ENCODE measurements around the gene DBP. TPM values are rescaled to one million over a fixed set of nuclear protein-coding genes. Genes with fewer than 3 reads are reported as not detected.
A peak's percentile ranks its signal among the peaks of the same experiment; 100 is the strongest.

The DBP gene
- total RNA-seq, 1 experiment from 2014 or later, result 12.0 TPM

- TF ChIP-seq SP1 (CRISPR knock-in tag; conservative IDR thresholded peaks at IDR 0.05) (peak; percentile 88), ARID4B (CRISPR knock-in tag; IDR thresholded peaks at IDR 0.05; ENCODE audit: borderline replicate concordance) (0 out of 2 replicates have a peak, but pooled peaks have one; percentile 28), NR1H2 (CRISPR knock-in tag; IDR thresholded peaks at IDR 0.05) (no peak), GABPB1 (CRISPR knock-in tag; IDR thresholded peaks at IDR 0.05) (no peak), ZNF532 (CRISPR knock-in tag; IDR thresholded peaks at IDR 0.05; ENCODE audit: borderline replicate concordance) (no peak), GRHL2 (CRISPR knock-in tag; IDR thresholded peaks at IDR 0.05; ENCODE audit: insufficient replicate concordance, severe bottlenecking) (no peak), USF1 (CRISPR knock-in tag; IDR thresholded peaks at IDR 0.05) (peak; percentile 96), SOX15 (CRISPR knock-in tag; IDR thresholded peaks at IDR 0.05) (no peak), ERG (CRISPR knock-in tag; IDR thresholded peaks at IDR 0.05) (no peak), HMGA2 (CRISPR knock-in tag; IDR thresholded peaks at IDR 0.05) (no peak), PRRX2 (CRISPR knock-in tag; IDR thresholded peaks at IDR 0.05) (no peak), ZNF423 (CRISPR knock-in tag; IDR thresholded peaks at IDR 0.05) (peak; percentile 60), NR3C1 (CRISPR knock-in tag; conservative IDR thresholded peaks at IDR 0.05; ENCODE audit: low read depth) (no peak), ZNF512 (CRISPR knock-in tag; IDR thresholded peaks at IDR 0.05; ENCODE audit: borderline replicate concordance) (no peak)
These were observed 2.5 kb downstream of the DBP start (continued) for GRCh38 chr19:48634424-48635262.

Measured in WTC11 (cell line).